ENCODE results near the gene RPS6KL1.

RPS6KL1 gene

DNA sequence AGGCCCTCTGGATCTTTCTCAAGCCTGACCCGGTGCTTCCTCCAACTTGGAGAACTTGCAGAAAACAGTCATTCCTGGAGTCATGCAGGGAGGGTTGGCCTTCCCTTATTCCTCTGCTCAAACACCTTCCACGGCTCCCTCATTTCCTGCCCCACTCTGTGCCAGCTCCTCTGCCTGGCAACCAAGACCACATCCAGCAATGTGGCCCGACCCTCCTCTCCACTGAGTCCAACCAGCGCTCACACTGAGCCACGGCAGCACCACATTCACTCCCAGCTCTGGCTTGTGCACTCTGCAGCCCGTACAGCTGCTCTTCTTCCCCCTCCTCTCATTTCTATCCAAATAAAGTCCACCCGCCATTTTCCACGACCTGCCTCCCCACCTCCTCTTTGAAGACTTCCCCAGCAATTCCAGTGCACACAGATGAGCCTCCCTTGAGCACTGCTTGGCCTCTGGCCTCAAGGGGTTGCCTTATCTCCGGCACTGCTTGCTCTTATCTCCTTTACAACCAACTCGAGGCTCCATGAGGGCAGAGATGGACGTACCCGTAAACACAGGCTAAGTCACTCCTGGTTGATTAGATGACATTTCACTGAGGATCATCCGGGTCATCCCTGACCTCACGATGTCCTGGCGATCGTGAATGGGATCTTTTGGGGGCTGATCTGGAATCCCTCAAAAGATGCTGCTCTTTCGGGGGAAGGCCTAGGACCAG, 27.0 kb upstream of the RPS6KL1 start:
- TF ChIP-seq NFIC (IDR thresholded peaks at IDR 0.05) (no peak), FOXM1 (IDR thresholded peaks at IDR 0.05; ENCODE audit: borderline replicate concordance, low read depth) (no peak), ZBTB7A (IDR thresholded peaks at IDR 0.05; ENCODE audit: low read depth) (no peak), YY1 (IDR thresholded peaks at IDR 0.05; ENCODE audit: low read depth) (no peak), CREB1 (IDR thresholded peaks at IDR 0.05; ENCODE audit: low read depth) (no peak), EP300 (IDR thresholded peaks at IDR 0.05; ENCODE audit: borderline replicate concordance) (no peak), TAF1 (IDR thresholded peaks at IDR 0.05; ENCODE audit: low read depth) (no peak), MAX (IDR thresholded peaks at IDR 0.05) (no peak), RAD21 (IDR thresholded peaks at IDR 0.05; ENCODE audit: low read depth) (no peak), TEAD4 (IDR thresholded peaks at IDR 0.05) (no peak), CEBPB (IDR thresholded peaks at IDR 0.05) (no peak)
- TF ChIP-seq, protein P1, sequence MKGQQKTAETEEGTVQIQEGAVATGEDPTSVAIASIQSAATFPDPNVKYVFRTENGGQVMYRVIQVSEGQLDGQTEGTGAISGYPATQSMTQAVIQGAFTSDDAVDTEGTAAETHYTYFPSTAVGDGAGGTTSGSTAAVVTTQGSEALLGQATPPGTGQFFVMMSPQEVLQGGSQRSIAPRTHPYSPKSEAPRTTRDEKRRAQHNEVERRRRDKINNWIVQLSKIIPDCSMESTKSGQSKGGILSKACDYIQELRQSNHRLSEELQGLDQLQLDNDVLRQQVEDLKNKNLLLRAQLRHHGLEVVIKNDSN (IDR thresholded peaks at IDR 0.05), result no peak

GRCh38 chr14:74949191-74949601, 26.1 kb upstream of the RPS6KL1 start:
- TF ChIP-seq ZBTB7A (IDR thresholded peaks at IDR 0.05; ENCODE audit: low read depth) (no peak), CREB1 (IDR thresholded peaks at IDR 0.05; ENCODE audit: low read depth) (no peak)

DNA sequence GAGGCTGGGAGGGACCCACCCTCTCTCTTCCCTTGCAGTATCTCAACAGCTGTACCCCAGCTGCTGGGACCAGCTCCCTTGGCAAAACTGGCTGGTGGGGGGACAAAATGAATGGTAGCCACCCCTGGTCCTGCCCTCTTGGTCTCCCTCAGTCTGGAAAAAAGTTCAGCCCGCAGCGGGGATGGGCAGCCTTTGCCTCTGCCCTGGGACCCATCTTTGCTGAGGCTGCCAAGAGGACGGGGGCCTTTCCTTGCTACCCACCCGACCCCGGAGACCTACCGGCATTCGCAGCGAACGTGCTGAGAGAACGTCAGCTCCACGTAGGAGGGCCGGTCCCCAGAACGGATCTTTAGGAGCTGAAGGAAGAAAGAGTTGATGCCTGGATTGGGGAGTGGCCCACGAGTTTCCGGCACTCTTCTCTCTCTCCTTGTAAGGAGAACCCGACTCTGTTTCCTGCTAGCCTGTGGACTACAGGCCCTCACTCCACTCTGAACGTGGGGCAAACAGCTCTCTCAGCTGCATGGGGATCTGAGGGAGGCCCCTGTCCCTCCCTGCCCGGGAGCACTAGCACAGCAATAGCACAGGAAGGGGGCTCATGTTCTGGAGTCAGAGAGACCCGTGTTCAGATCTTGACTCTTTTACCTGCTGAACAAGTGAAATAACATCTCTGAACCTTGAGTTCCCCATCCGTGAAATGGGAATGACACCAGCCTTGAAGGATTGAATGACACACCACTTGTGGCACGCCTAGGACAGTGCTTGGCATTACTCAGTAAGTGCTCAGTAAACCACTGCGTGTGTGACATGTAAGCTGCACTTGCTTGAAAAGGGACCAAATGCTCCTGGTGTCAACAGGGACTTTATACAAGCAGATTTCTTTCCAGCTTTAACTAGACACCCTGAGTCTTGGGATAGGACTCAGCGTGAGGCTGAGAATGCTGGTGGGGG, 25.4 kb upstream of the RPS6KL1 start:
- TF ChIP-seq CREB1 (IDR thresholded peaks at IDR 0.05; ENCODE audit: low read depth), result no peak
- TF ChIP-seq, protein P1 (IDR thresholded peaks at IDR 0.05), result no peak
- no peak for TF ChIP-seq EP300 (IDR thresholded peaks at IDR 0.05; ENCODE audit: borderline replicate concordance)
- no peak for TF ChIP-seq TAF1 (IDR thresholded peaks at IDR 0.05; ENCODE audit: low read depth)
- TF ChIP-seq ZBTB7A (IDR thresholded peaks at IDR 0.05; ENCODE audit: low read depth), result no peak
- TF ChIP-seq TEAD4 (IDR thresholded peaks at IDR 0.05), result no peak
- TF ChIP-seq, protein P2, sequence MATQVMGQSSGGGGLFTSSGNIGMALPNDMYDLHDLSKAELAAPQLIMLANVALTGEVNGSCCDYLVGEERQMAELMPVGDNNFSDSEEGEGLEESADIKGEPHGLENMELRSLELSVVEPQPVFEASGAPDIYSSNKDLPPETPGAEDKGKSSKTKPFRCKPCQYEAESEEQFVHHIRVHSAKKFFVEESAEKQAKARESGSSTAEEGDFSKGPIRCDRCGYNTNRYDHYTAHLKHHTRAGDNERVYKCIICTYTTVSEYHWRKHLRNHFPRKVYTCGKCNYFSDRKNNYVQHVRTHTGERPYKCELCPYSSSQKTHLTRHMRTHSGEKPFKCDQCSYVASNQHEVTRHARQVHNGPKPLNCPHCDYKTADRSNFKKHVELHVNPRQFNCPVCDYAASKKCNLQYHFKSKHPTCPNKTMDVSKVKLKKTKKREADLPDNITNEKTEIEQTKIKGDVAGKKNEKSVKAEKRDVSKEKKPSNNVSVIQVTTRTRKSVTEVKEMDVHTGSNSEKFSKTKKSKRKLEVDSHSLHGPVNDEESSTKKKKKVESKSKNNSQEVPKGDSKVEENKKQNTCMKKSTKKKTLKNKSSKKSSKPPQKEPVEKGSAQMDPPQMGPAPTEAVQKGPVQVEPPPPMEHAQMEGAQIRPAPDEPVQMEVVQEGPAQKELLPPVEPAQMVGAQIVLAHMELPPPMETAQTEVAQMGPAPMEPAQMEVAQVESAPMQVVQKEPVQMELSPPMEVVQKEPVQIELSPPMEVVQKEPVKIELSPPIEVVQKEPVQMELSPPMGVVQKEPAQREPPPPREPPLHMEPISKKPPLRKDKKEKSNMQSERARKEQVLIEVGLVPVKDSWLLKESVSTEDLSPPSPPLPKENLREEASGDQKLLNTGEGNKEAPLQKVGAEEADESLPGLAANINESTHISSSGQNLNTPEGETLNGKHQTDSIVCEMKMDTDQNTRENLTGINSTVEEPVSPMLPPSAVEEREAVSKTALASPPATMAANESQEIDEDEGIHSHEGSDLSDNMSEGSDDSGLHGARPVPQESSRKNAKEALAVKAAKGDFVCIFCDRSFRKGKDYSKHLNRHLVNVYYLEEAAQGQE (IDR thresholded peaks at IDR 0.05; ENCODE audit: low read depth), result no peak
- TF ChIP-seq MAX (IDR thresholded peaks at IDR 0.05), result no peak
- no peak for TF ChIP-seq EGR1 (IDR thresholded peaks at IDR 0.05)
- no peak for TF ChIP-seq TCF12 (IDR thresholded peaks at IDR 0.05; ENCODE audit: low read depth)
- TF ChIP-seq CEBPB (IDR thresholded peaks at IDR 0.05), result no peak
- no peak for TF ChIP-seq NFIC (IDR thresholded peaks at IDR 0.05)
- no peak for TF ChIP-seq YY1 (IDR thresholded peaks at IDR 0.05; ENCODE audit: low read depth)
- no peak for TF ChIP-seq FOXM1 (IDR thresholded peaks at IDR 0.05; ENCODE audit: borderline replicate concordance, low read depth)
- no peak for TF ChIP-seq RAD21 (IDR thresholded peaks at IDR 0.05; ENCODE audit: low read depth)

DNA sequence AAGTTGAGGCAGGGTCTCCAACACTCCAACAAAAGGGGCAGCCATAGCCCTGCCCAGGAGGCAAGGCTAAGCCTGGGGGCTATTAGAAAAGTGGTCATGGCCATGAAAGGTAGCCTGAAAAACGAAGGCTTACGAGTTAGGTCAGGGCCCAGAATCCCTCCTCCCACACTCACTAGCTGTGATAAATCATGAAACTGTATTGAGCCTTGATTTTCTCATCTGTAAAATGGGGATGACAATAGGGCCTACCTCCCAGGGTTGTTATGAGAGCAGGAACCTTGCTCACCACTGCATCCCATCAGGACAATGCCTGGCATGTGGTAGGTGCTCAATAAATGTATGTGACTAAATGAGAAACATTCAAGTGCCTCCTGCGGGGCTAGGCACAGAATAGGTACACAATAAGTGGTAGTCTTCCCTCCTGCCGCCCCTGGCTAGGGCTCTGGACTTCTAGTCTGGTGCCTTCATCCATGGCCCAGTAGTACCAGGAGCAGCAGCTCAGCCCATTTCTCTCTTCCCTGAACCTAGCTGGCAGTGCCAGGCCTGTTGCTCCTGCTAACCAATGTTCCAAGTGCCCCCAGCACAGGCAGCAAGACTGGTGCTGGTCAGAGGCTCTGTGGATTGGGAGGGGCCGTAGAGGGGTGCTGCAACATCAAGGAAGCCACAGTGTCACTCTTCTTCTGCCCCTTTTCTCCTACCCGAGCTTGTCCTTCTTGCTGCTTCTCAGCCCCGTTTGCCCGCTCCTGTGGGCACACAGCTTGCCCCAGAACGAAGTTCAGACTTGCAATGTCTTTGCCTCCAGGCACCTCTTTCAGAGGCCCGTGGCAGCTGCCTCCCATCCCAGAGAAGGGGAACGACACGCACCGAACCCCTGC, 24.5 kb upstream of the RPS6KL1 start:
- TF ChIP-seq ZBTB7A (IDR thresholded peaks at IDR 0.05; ENCODE audit: low read depth), result no peak
- TF ChIP-seq, protein P1 (IDR thresholded peaks at IDR 0.05), result no peak

GRCh38 chr14:74946659-74947281, 23.7 kb upstream of the RPS6KL1 start:
- TF ChIP-seq YY1 (IDR thresholded peaks at IDR 0.05; ENCODE audit: low read depth), result no peak
- no peak for TF ChIP-seq FOXM1 (IDR thresholded peaks at IDR 0.05; ENCODE audit: borderline replicate concordance, low read depth)
- no peak for TF ChIP-seq CREB1 (IDR thresholded peaks at IDR 0.05; ENCODE audit: low read depth)
- TF ChIP-seq TAF1 (IDR thresholded peaks at IDR 0.05; ENCODE audit: low read depth), result no peak

All from Ishikawa (cell line).